Measurements from ENCODE around the gene IPO5. TPM values are rescaled to one million over a fixed set of nuclear protein-coding genes. Genes with fewer than 3 reads are reported as not detected.

Gene IPO5
- total and polyA plus RNA-seq, 2 donors from 2014 or later: 32.2 to 92.0 TPM

DNA sequence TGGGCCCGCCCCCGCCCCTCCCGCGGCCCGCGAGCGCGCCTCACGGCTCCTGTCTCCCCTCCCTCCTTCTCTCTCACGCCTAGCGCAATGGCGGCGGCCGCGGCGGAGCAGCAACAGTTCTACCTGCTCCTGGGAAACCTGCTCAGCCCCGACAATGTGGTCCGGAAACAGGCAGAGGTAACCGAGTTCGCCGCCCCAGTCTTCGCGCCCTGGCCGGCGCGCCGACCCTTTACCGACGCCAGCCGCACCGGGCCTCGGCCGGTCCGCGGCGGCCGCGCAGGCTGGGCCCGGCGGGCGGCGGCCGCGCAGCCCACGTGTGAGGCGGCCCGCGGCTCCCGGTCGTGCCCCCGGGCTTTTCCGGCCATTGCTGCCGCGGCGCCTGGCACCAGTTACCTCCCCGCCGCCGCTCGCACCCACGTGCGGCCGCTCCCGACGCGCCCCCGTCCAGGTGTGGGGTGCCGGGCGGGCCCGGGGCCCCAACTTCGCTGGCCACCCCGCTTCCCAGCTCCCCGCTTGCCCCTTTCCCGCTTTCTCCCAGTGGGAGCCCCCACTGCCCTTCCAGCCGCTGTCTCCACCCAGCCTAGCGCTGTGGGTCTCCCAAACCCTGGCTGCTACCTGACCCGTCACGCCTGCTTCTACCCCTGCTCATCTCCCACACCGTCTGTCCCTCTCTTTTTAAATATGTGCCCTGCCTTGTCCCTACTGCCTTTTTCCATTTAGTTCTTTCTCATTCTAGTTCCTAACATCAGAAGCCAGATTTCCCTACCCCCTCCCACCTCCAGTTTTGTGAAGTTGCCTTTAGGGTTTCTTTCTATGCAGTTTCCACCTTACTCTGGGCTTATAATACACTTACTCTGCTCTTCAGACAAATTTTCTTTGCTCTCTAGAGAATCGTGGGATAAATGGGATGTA lies 23.4 kb downstream of the IPO5 start:
- Histone ChIP-seq H3K27me3 (ENCODE audit: control insufficient read depth, insufficient read depth, low read length) (no peaks in the 10 kb centered on the region), H3K4me1 (ENCODE audit: control insufficient read depth in 2 of 3, insufficient read depth in 2 of 3, low read depth in 1 of 3, low read length in 3 of 3) (peaks cover 0 to 11% (median 7%) of the 10 kb centered on the region in 3 donors), H3K4me3 (ENCODE audit: low read length in 3 of 3) (peak overlapping the region; percentile 72 to 90 (median 86)), H3K9me3 (ENCODE audit: control insufficient read depth in 2 of 3, insufficient read depth in 1 of 3, low read length in 3 of 3) (no peaks in the 10 kb centered on the region), H3K27ac (ENCODE audit: low read depth in 2 of 2, low read length in 2 of 2) (peak overlapping the region; percentile 82 to 89), H3K36me3 (ENCODE audit: control insufficient read depth in 2 of 3, insufficient read depth in 3 of 3, low read length in 3 of 3) (no peaks in the 10 kb centered on the region), H3K9ac (ENCODE audit: low read length in 3 of 3) (peak overlapping the region; percentile 67 to 88 (median 86))
- TF ChIP-seq, protein P1, sequence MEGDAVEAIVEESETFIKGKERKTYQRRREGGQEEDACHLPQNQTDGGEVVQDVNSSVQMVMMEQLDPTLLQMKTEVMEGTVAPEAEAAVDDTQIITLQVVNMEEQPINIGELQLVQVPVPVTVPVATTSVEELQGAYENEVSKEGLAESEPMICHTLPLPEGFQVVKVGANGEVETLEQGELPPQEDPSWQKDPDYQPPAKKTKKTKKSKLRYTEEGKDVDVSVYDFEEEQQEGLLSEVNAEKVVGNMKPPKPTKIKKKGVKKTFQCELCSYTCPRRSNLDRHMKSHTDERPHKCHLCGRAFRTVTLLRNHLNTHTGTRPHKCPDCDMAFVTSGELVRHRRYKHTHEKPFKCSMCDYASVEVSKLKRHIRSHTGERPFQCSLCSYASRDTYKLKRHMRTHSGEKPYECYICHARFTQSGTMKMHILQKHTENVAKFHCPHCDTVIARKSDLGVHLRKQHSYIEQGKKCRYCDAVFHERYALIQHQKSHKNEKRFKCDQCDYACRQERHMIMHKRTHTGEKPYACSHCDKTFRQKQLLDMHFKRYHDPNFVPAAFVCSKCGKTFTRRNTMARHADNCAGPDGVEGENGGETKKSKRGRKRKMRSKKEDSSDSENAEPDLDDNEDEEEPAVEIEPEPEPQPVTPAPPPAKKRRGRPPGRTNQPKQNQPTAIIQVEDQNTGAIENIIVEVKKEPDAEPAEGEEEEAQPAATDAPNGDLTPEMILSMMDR (IDR thresholded peaks at IDR 0.05; ENCODE audit: borderline replicate concordance, extremely low read depth, insufficient read depth): no peak
- FAIRE-seq (no peak), DNase-seq (peak; percentile 32 to 82 (median 46))
- intact Hi-C loops (cut with DNase I): no loop called here

DNA sequence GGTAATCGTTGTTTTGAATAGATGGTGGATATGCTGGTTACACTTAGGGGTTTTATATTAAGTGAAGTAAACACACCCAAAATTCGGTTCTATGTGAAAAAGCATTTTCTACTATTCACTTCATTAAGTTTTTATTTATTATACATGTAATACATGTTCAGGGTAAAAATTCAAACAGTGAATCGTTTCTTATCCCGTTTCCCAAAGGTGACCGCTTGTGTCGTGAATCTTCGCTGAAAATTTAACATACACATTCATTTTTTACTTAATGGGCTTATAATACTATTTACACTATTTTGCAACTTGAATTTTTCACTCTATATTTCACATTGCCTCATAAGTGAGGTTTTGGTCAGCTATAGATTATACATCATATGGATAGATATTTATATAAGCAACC lies 24.5 kb downstream of the IPO5 start:
- H3K4me3 ChIP-seq (ENCODE audit: low read length in 3 of 3): no peak overlapping the region
- peaks cover 0 to 14% (median 7%) of the 10 kb centered on the region in 3 donors for H3K4me1 ChIP-seq (ENCODE audit: control insufficient read depth in 2 of 3, insufficient read depth in 2 of 3, low read depth in 1 of 3, low read length in 3 of 3)
- no peak for FAIRE-seq

DNA sequence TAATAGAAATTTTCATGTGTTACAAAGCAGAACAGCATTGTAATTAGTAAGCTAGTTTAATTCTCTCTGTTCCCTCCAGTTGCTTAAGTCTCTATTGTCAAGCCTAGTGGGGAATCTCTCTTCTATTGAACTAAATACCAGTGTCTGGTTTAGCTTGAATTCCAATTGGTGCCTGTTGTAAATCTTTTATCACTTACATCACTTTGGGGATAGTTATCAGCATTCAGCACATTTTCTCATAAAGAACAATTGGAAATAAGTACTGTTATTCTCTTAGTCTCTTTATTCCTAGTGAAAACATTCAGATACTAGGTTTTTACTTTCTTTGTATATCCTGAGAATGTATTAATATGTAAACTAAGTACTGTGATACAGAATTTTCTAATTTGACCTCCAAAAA lies 25.2 kb downstream of the IPO5 start:
- H3K9ac ChIP-seq (ENCODE audit: low read length in 3 of 3): no peak overlapping the region
- intact Hi-C loops (cut with DNase I): no loop called here
- H3K4me3 ChIP-seq (ENCODE audit: low read length in 3 of 3): no peak overlapping the region
- H3K9me3 ChIP-seq (ENCODE audit: control insufficient read depth in 2 of 3, insufficient read depth in 1 of 3, low read length in 3 of 3): no peaks in the 10 kb centered on the region
- H3K36me3 ChIP-seq (ENCODE audit: control insufficient read depth in 2 of 3, insufficient read depth in 3 of 3, low read length in 3 of 3): no peaks in the 10 kb centered on the region
- TF ChIP-seq, protein P1 (IDR thresholded peaks at IDR 0.05; ENCODE audit: borderline replicate concordance, extremely low read depth, insufficient read depth): no peak
- no peaks in the 10 kb centered on the region for H3K27me3 ChIP-seq (ENCODE audit: control insufficient read depth, insufficient read depth, low read length)
- DNase-seq: no peak
- H3K27ac ChIP-seq (ENCODE audit: low read depth in 2 of 2, low read length in 2 of 2): no peak overlapping the region
- no peak for FAIRE-seq
- peaks cover 0 to 14% (median 7%) of the 10 kb centered on the region in 3 donors for H3K4me1 ChIP-seq (ENCODE audit: control insufficient read depth in 2 of 3, insufficient read depth in 2 of 3, low read depth in 1 of 3, low read length in 3 of 3)

More for the DNA sequence above, 24.5 kb downstream of the IPO5 start:
- no peaks in the 10 kb centered on the region for H3K27me3 ChIP-seq (ENCODE audit: control insufficient read depth, insufficient read depth, low read length)
- H3K9ac ChIP-seq (ENCODE audit: low read length in 3 of 3): no peak overlapping the region
- intact Hi-C loops (cut with DNase I): no loop called here
- no peak overlapping the region for H3K27ac ChIP-seq (ENCODE audit: low read depth in 2 of 2, low read length in 2 of 2)
- TF ChIP-seq, protein P1 (IDR thresholded peaks at IDR 0.05; ENCODE audit: borderline replicate concordance, extremely low read depth, insufficient read depth): no peak
- H3K36me3 ChIP-seq (ENCODE audit: control insufficient read depth in 2 of 3, insufficient read depth in 3 of 3, low read length in 3 of 3): no peaks in the 10 kb centered on the region
- DNase-seq: no peak
- no peaks in the 10 kb centered on the region for H3K9me3 ChIP-seq (ENCODE audit: control insufficient read depth in 2 of 3, insufficient read depth in 1 of 3, low read length in 3 of 3)
